Bronchial epithelial cell (primary cell): ENCODE measurements around the gene SLC6A8. TPM values are rescaled to one million over a fixed set of nuclear protein-coding genes. Genes with fewer than 3 reads are reported as not detected.
"Not testable (repeated sequence)": the region's sequence is repeated elsewhere in the genome, so short reads cannot be mapped to it uniquely, and the experiment has no call there.

ENCODE experiments used
- DNase-seq: peaks from one replicate; pipeline ENCODE4 v3.0.0-alpha.2; 2010; ENCODE audit warnings: low read depth
- FAIRE-seq: peaks from 2 replicates; lab custom pipeline; 2011; peaks lifted over from hg19 to GRCh38; lab: Jason Lieb, UNC
- H3K27me3 ChIP-seq: 2 replicates; pipeline ENCODE4 v1.5.1; 2011; ENCODE audit warnings: low read length; ENCODE audit not compliant: control insufficient read depth, insufficient read depth
- H3K36me3 ChIP-seq: 2 replicates; pipeline ENCODE4 v1.5.1; 2011; ENCODE audit warnings: low read length; ENCODE audit not compliant: control insufficient read depth, insufficient read depth
- H3K4me3 ChIP-seq: 2 replicates; pipeline ENCODE4 v1.5.1; 2011; ENCODE audit warnings: mild to moderate bottlenecking, low read depth, low read length, control low read depth
- total RNA-seq: library from RNA; depleted of rRNA; stranded (reverse); fragments of >200 nt; gene quantifications from 2 replicates; pipeline ENCODE4 v1.2.1, GENCODE V29; 2014
- TF ChIP-seq, protein P1 (sequence below): IDR thresholded peaks from 2 replicates; pipeline ENCODE4 v1.5.1; 2011; ENCODE audit warnings: mild to moderate bottlenecking, moderate library complexity, low read length, control low read depth, inconsistent platforms; ENCODE audit not compliant: insufficient read depth, severe bottlenecking

The SLC6A8 gene
- total RNA-seq, 1 donor from 2014 or later: 42.4 TPM

DNA sequence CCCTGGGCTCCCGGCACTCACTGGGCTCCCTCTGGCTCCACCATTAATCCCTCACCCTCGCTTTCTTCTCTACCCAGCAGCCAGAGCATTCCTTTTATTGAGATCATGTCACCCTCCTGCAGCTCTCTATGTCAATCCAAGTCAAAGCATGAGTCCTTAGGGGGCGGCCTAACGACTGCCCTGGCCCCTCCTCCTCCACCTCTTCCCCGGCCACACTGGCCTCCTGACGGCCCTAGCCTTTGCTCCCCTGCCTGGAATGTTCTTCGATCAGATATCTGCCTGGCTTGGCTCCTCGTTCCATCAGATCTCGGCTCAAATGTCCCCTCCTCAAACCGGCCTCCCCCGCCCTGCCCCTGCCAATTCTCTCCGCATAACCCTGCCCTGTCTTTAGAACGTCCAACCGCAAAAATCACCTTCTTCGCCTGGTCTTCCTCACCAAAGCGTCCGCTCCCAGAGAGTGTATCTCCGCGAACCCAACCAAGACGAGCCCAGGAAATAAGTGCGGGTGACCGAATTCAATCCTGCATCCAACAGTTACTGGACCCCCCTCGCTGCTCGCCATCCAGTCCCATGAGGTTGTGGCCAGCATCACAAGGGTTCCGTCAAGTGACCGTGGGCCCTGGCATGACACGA is 13.4 kb upstream of the SLC6A8 start:
- TF ChIP-seq, protein P1, sequence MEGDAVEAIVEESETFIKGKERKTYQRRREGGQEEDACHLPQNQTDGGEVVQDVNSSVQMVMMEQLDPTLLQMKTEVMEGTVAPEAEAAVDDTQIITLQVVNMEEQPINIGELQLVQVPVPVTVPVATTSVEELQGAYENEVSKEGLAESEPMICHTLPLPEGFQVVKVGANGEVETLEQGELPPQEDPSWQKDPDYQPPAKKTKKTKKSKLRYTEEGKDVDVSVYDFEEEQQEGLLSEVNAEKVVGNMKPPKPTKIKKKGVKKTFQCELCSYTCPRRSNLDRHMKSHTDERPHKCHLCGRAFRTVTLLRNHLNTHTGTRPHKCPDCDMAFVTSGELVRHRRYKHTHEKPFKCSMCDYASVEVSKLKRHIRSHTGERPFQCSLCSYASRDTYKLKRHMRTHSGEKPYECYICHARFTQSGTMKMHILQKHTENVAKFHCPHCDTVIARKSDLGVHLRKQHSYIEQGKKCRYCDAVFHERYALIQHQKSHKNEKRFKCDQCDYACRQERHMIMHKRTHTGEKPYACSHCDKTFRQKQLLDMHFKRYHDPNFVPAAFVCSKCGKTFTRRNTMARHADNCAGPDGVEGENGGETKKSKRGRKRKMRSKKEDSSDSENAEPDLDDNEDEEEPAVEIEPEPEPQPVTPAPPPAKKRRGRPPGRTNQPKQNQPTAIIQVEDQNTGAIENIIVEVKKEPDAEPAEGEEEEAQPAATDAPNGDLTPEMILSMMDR: no peak
- FAIRE-seq: no peak
- H3K36me3 ChIP-seq: no peaks in the 10 kb centered on the region
- no peak for DNase-seq
- H3K27me3 ChIP-seq: no peaks in the 10 kb centered on the region
- no peak overlapping the region for H3K4me3 ChIP-seq

DNA sequence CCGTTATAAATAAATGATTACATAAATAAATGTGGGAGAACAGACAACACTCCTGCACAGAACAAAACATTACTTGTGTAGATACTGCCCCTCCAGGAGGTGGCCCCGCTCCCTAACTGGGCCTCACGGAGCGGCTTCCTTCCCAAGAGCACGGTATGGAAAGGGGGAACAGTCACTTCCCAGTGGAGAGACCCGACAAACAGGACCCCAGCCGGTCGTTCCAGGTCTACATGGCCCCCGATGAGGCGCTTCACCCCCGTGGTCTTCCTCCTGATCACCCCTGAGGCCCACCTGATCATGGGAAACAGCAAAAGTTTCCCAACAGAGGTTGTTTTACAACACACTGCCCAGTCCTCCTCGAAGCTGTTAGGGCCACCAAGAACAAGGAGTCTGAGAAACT is 6.6 kb upstream of the SLC6A8 start:
- no peak for DNase-seq
- H3K27me3 ChIP-seq: no peaks in the 10 kb centered on the region
- no peaks in the 10 kb centered on the region for H3K36me3 ChIP-seq
- no peak overlapping the region for H3K4me3 ChIP-seq
- TF ChIP-seq, protein P1: no peak
- FAIRE-seq: no peak

DNA sequence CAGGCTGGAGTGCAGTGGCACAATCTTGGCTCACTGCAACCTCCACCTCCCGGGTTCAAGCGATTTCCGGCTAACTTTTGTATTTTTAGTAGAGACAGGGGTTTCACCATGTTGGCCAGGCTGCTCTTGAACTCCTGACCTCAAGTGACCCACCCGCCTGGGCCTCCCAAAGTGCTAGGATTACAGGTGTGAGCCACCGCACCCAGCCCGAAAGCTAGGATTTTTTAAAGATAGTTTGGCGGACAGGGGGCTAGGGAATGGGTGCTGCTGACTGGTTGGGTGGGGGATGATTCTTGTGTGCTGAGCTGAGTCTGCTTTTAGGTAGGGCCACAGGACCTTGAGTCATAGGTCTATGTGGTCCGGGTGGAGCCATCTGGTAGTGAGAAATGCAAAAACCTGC is 4.2 kb upstream of the SLC6A8 start:
- H3K27me3 ChIP-seq, DNase-seq, H3K4me3 ChIP-seq, H3K36me3 ChIP-seq, FAIRE-seq: not testable (repeated sequence)

DNA sequence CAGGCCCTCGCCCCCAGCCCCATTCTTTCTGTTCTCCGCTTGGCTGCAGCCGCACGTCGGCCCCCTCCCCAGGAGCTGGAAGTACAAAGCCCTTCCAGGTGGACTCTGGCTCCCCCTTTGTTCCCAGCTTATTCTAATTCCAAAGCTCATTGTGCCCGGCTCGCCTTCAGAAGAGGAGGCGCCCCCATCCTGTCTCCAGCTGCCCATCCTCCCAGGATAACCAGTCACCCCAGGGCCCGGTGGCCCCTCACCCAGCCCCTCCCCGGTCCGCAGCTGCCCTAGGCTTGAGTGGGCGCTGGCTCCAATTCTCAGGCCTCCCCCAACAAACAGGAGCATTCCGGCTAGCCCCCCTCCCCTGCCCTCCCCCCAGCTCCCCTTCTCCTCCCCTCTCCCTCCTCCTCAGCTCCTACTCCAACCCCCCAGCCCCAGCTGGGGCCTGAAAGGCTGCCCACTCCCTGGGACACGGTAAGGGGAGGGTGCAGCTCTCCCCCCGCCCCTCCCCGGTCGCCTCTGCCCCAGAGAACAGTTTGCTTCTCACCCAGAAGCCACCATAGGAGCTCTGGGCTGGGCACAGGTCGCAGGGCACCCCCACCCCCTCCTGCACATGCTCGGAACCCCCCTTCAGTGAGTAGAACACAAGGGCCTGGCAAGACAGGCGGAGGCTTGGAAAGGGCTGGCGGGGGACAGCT is 3.1 kb upstream of the SLC6A8 start:
- Histone ChIP-seq H3K27me3 (no peaks in the 10 kb centered on the region), H3K36me3 (no peaks in the 10 kb centered on the region), H3K4me3 (no peak overlapping the region)
- FAIRE-seq (no peak), DNase-seq (no peak)
- TF ChIP-seq, protein P1: no peak

DNA sequence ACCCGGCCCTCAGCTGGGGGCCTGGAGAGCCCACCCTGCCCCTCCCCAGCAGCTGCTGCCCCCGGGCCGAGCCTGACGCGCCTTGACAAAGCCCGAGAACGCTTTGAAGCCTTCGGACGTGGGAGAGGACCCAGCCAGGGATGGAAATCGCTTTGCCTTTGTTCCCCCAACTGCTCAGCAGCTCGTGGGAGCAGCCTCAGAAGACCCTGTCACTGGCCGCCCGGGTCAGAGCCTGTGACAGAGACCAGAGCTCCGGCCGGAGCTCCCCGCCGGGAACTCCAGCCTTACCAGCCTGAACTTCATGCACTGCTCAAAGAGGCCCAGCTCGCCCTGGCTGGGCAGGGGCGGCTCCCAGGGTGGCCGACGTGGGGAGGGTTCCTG is 2.6 kb upstream of the SLC6A8 start:
- Histone ChIP-seq H3K36me3 (peaks cover 1% of the 10 kb centered on the region), H3K27me3 (no peaks in the 10 kb centered on the region), H3K4me3 (no peak overlapping the region)
- DNase-seq (no peak), FAIRE-seq (no peak)
- TF ChIP-seq, protein P1: no peak

DNA sequence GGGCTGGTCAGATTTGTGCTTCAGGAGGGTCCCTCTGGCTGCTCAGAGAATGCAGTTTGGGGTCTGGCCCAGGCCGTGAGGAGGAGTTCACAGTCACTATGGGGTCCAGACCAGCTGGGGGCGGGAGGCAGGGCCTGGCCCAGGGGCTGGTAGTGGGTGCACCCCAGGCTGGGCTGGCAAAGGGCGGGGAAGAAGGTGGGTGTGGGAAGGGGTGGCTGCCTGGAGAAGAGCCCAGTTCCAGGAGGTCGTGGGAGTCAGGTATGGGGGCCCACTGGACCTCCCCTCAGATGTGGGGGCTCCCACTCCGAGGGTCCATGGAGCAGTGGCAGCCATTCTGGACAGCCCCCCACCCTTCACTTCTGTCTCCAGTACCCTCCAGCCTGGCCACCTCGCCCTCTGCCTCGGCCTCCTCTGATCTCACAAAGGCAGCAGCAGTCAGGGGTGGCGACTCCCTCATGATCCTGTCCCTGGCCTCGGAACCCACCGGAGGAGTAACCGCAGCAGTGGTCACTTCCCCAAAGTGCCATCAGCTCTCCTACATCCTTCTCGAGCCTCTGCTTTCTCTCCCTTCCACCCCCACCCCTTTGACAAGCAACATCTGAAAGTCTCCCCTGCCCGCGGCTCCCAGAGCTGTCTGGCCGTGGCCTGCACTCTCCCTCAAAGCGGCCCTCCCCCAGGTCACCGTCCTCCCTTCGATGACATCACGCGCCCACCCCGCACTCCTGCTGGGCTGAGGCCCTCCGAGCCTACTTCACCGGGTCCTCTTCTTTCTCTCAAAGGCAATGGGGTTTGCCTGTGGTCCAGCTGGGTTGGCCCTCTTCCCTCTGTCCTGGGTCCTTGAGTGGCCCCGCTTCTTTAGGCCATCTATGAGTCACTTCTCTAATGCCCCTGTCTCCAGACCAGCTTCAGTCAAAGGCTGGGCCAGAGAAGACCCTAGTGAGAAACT is 1.7 kb upstream of the SLC6A8 start:
- Histone ChIP-seq H3K36me3 (peaks cover 1% of the 10 kb centered on the region), H3K27me3 (no peaks in the 10 kb centered on the region), H3K4me3 (no peak overlapping the region)
- DNase-seq: no peak
- TF ChIP-seq, protein P1: no peak
- no peak for FAIRE-seq
